Activated CD4-positive, alpha-beta T cell treated with anti-CD3 and anti-CD28 coated beads, Interleukin-2, amount 50 U/mL, for 16 hours (primary cell): ENCODE data around the gene GALNT9.
"Not testable (repeated sequence)": the region's sequence is repeated elsewhere in the genome, so short reads cannot be mapped to it uniquely, and the experiment has no call there.

Experiments used
- DNase-seq: peaks from one replicate; pipeline ENCODE4 v3.0.0-alpha.2; 2020

Gene GALNT9

DNA sequence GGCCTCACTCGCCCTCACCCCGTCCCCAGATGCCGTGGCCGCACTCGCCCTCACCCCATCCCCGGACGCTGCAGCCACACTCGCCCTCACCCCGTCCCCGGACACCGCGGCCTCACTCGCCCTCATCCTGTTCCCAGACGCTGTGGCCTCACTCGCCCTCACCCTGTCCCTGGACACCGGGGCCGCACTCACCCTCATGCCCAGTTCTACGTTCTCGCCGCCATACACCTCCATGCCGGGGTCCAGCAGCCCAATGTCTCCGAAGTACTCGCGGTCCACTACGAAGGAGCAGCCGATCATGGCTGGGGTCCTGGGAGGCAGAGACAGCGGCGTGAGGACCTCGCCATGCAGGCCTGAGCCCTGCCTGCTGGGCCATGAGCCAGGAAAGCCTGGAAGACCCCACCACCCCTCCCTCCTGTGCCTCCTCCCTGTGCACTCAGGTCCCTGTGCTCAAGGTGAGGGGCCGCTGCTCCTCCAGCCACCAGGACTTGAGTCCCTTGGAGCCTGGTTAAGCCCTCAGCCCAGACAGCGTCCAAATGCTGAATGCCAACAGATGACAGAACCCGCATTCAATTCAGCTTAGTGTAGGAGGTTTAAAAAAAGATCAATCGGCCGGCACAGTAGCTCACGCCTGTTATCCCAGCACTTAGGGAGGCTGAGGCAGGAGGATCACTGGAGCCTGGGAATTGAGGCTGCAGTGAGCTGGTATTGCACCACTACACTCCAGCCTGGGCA, 81.5 kb downstream of the GALNT9 start:
- DNase-seq, result no peak

DNA sequence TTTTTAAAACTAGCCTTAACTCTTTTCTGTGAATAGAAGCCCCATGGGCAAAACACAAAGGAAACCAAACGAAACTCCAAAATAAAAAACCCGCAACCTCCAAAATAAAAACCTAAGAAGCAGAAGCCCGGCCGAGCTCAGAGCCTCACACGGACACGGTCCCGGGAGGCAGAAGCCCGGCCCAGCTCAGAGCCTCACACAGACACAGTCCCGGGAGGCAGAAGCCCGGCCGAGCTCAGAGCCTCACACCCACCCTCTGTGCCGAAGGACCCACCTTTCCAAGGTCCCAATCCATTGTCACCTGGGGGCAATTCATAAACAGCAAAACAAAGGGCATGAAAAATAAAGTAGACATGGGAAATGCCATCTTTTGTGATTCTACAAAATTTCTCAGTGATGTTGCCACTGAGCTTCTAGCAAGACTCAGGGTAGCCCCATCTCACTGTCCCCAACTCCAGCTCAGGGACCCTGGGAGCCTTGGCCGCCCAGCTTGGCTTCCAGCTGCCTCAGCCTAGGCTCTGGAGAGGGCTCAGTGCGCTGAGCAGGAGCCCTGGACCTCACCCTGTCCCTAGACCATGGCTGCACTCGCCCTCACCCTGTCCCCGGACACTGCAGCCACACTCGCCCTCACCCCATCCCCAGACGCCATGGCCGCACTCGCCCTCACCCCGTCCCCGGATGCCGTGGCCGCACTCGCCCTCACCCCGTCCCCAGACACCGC, 82.2 kb downstream of the GALNT9 start:
- no peak for DNase-seq

DNA sequence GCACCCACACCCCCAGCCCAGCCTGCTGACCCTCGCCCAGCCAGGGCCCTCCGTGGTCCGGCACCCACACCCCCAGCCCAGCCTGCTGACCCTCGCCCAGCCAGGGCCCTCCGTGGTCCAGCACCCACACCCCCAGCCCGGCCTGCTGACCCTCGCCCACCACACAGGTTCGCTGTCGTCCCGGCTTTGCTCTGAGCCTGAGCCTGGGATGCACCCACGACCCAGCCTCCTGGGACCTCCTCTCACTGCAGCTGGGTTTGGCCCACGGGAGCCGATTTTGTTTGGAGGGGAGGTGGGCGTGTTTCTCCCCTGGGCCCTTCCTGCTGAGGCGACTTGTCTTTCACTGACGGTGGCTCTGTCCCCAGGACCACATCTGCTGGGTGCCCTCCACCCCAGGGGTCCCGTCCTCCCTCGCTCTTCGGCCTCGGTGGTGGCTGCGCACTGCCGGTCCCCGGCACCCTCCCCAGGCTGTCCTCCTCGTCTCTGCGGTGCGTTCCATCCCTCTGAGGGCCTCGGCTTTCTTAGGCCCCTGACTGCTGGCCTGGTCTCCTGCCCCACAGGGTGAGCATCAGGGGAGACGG, 83.8 kb downstream of the GALNT9 start:
- DNase-seq, result no peak

DNA sequence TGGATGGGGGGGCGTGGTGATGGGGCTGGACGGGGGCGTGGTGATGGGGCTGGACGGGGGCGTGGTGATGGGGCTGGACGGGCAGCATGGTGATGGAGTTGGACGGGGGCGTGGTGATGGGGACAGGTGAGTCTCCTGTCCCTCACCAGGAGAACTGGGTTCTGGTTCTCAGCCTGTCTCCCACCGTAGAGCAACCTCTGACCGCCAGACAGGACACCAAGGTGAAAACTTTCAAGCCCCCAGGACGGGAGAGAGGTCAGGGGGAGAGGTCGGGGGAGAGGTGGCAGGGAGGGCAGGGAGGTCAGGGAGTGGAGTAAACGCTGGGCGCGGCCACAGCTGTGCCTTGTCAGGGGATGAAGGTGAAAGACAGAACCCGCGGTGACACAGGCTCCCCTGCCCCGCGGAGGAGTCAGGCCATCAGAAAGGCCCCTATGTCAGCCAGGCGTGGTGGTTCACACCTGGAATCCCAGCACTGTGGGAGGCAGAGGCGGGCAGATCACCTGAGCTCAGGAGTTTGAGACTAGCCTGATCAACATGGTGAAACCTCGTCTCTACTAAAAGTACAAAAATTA, 84.6 kb downstream of the GALNT9 start:
- no peak for DNase-seq

DNA sequence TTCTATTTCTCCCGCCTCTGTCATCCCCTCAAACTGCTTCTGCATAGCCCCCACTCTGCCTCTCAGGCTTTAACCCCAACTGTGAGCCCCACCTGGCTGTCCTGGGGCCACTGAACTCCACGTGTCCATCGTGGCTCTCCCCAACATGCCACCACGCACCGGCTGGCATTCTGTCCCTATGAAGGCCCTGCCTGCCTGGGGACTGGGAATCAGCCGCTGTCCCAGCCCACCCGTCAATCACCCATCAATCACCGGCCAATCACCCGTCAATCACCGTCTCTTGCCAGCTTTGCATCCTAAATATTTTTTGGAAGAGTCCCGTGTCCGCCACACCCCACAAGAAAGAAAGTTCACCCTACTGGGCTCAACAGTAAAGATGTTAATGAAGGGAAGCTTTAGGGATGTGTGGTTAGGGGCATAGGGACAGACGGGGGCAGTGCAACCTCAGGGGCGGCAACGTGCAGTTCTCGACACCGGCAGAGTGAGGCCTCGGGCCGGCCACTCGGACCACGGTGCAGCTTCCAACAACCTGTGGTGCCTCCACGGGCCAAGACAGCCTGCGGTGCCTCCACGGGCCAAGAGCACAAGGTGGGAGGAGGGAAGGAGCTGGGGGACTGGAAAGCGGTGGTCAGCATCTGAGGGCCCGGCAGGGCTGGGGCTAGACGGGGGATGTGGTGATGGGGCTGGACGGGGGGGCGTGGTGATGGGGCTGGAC, 85.6 kb downstream of the GALNT9 start:
- DNase-seq, result no peak

DNA sequence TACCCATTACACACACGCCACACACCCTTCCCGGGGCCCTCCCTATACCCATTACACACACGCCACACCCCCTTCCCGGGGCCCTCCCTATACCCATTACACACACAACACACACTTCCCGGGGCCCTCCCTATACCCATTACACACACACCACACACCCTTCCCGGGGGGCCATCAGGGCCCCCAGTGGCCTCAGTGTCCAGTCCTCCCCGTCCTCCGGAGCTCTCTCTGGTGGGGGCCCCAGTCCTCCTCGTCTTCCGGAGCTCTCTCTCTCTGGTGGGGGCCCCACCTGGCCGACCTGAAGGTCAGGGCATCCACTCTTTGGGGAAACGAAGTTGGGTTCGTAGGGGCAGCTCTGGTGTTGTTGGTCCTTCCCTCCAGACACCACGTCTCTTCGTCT, 86.2 kb downstream of the GALNT9 start:
- DNase-seq, result not testable (repeated sequence)

DNA sequence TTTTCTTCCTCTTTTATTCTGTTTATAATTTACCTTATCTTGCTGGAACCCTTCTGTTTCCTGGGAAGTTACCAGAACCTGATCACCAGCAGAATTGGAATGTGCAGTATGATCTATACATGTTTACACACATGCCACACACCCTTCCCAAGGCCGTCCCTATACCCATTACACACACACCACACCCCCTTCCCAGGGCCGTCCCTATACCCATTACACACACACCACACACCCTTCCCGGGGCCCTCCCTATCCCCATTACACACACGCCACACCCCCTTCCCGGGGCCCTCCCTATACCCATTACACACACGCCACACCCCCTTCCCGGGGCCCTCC, 88.8 kb downstream of the GALNT9 start:
- not testable (repeated sequence) for DNase-seq

DNA sequence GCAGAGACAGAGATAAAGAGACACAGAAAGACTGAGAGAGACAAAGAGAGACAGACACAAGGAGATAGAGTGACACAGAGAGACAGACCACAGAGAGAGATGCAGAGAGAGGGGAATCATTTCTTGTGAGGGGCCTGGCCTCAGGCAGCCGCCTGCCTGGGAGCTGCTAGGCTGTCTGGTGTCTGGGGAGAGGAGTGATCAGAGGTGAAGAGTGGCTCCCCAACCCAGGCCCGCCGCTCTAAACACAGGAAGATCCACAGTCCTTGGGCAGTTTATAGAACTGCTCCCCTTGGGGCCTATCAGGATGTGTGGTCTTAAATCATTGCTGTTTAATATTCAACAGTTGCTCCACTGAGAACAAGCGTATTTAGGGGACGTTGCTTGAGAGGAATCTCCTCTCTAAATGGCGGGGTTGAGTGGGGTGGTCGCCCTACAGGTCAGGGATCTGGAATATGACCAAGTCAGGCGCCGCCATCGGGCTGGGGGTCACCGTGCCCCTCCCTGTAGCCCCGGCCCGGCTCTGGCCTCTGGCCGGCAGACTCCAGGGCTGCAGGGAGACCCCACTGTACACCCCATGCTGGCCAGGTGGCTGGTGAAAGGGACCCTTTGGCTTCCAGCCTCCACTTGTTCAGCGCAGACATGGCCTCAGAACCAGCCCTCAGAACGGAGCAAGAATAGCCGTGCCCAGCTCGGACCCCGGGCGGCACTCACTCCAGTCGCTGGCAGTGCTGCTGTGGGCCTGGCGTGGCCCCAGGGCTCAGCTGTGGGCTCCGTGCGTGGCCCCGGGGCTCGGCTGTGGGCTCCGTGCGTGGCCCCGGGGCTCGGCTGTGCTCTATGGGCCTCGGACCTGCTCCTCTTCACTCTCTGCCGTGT, 89.4 kb downstream of the GALNT9 start:
- DNase-seq, result no peak

DNA sequence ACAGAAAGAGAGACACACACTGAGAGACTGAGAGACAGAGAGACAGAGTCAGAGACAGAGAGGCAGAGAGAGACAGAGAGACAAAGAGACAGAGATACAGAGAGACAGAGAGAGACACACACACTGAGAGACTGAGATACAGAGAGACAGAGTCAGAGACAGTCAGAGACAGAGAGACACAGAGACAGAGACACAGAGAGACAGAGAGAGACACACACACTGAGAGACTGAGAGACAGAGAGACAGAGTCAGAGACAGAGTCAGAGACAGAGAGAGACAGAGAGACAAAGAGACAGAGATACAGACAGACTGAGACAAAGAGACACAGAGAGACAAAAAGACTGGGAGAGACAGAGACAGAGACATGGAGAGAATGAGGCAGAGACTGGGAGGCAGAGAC, 90.0 kb downstream of the GALNT9 start:
- no peak for DNase-seq

DNA sequence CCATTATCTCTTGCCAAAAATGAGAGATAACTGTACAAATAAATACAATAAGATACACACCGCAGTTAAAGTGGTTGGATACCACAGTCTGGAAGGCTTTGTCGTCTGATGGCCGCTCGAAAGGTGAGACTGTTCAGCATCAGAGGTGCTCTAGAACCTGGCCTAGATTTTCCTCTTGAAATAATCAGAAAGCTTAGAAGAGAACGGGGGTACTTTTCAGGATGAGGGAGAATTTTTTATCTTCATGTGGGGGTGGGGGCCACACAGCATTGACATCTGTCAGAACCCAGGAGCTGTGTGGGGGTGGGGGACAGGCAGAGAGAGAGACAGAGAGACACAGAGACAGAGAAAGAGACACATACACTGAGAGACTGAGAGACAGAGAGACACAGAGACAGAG, 90.5 kb downstream of the GALNT9 start:
- no peak for DNase-seq

DNA sequence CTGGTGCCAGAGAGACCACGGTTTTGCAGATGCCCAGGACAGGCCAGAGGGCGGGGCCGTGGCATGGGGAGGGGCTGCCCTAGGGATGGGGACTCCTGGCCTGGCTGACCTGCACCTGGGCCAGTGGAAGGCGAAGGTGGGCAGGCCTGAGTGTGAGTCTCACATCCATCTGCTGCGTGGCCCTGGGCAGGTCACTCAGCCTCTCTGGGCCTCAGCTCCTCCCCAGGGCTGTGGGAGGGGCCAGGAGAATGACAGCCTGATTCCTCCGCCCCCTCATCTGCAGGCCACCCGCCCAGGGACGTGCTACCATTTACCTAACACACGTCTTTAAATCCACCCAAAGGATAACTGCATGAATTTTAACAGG, 90.9 kb downstream of the GALNT9 start:
- DNase-seq, result no peak

DNA sequence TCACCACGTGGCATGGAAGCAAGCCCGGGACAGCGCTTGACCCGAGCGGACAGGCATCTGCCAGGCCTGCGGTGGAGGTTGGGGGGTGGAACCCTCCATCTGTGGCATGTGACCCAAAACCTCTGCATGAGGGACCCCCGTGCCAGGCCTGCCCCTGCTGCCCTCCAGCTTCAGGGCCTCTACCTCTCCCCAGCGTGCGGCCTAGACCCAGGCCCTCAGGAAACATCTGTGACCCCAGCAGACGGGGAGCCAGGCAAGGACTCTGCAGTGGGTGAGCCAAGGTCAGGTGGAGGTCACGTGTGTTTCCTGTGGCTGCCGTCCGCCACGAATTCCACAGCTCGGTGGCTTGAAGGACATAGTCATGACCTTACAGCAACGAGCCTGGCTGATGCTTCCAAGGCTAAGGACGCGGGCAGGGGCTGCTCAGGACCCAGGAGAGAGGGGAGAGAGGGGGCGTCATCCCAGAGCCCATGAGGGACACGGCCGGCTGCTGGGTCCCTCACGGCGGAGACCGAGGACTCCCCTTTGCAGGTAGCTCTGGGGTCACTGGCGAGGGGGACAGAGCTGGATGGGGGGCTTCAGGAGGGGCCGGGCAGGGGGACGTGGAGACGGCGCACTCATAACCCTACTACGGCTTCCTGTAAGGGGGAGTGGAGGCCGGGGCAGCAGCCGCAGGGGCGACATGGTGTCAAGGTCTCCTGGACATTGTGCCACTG, 91.5 kb downstream of the GALNT9 start:
- DNase-seq, result no peak

DNA sequence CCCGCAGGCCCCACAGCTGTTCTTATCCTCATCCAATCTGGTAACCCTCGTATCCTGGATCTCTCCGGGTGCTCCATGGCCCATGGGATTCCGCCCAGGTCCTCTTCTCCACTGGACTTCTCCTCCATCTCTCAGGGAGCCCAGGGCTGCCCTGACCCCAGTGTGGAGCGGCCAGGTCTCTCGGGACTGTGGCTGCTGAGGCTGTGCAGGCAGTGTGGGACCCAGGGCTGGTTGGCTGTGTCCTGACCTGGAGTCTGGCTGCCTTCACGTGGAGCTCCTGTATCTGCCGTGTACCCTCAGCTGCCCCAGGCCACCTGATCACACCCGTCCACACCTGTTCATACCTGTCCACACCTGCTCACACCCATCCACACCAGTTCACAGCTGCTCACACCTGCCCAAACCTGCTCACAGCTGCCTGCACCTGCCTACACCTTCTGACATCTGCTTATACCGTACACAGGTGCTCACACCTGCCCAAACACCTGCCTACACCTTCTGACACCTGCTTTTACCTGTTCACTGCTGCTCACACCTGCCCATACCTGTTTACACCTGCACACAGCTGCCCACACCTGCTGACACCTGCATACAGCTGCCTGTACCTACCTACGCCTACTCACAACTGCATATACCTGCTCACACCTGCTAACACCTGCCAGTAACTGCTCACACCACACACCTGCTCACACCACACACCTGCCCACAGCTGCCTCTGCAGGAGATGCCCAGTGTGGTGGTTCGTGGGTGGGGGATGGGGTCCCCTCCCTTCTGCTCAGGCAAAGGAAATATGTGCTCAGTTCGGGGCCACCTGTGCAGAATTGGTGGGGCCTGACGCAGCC, 92.2 kb downstream of the GALNT9 start:
- DNase-seq, result no peak

DNA sequence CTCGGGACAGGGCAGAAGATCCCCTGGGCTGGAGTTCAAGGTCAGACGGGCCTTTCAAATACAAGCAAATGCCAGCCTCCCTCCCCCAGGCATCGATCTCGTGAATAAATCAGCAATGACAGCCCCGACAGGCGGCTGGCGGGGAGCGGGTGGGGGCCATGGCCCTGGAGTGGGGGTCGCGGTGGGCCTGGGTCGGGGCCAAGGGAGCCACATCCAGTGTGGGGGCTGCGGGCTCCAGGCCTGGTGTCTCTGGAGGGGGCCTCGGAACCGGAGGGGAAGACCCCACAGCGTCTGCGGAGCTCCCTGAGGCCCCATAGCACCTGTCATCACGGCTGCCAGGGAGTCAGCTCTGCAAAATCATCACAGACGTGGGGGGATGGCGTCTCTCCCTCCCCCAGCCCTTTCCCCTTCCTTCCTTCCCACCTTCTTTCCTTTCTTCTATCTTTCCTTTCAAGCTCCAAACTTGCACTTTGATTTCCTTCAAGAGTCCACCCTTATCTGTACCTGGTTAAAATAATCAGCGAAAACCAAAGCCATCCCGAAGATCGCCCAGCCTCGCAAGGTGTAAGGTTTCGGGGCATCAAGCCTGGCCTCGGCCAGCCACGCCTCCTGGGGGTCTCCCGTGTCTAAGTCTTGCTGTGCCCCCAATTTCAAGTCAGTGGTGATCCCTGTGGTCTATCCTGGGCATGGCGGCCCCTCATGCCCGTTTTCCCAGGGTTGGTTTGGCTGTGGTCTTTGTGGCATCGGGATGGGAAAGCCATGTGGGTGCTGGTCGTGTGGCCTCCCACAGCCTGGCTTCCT, 93.1 kb downstream of the GALNT9 start:
- DNase-seq, result no peak

DNA sequence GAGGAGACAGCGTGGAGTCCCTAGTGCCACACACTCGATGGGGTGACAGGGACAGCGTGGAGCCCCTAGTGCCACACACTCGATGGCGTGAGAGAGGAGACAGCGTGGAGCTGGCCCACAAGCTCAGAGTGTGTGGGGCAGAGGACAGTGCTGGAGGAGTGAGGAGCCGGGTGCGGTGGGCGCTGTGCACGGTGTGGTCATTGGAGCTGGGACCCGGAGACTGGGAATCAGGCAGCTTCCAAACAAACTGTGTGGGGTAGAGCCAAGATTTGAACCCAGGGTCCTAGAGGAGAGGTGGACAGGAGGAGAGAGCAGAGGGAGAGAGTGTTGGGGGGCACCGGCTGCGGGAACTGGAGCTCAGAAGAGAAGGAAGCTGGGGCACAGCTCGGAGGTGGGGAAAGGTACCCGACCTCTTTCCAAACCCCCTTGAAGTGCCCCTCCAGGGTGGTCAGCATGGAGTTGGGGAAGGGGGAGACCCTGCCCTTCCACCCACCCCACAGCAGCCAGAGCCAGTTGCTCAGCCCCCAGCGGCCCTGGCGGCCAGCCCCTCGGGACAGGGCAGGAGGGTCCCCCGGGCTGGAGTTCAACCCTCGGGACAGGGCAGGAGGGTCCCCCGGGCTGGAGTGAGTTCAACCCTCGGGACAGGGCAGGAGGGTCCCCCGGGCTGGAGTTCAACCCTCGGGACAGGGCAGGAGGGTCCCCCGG, 94.1 kb downstream of the GALNT9 start:
- DNase-seq, result no peak

DNA sequence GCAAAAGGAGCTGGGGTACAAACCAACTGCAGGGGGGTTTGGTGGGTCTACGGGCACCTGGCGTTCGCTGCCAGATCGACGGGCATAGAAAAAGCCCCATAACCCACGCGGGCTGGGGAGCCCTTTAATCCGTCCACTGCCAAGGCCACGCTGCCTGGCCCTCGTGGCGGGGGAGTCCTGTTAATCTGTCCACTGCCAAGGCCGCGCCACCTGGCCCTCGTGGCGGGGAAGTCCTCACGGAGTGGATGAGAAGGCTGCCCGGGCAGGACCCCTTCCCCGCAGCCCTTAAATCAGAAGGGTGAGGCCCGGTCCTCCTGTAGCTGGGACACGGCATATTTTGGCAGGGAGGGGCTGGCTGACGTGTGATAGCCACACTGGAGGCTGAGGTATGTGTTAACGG, 99.0 kb downstream of the GALNT9 start:
- no peak for DNase-seq

DNA sequence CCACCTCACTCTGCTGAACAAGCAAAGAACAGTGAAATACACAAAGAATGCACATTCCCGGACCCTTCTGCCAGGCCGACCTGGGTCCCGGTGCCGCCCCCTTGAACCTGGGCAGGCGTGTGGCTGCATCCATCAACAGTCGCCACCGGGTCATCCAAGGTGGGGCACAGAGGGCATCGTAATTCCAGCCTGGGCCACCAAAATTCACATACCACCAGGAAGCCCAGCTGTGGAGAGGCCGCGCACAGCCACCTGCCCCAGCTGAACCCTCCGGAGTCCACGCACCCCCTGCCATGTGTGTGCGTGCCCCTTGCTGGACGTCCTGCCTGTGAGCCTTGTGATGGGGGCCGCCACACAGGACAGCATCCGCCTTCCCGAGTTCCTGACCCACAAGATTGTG, 99.5 kb downstream of the GALNT9 start:
- DNase-seq, result no peak

DNA sequence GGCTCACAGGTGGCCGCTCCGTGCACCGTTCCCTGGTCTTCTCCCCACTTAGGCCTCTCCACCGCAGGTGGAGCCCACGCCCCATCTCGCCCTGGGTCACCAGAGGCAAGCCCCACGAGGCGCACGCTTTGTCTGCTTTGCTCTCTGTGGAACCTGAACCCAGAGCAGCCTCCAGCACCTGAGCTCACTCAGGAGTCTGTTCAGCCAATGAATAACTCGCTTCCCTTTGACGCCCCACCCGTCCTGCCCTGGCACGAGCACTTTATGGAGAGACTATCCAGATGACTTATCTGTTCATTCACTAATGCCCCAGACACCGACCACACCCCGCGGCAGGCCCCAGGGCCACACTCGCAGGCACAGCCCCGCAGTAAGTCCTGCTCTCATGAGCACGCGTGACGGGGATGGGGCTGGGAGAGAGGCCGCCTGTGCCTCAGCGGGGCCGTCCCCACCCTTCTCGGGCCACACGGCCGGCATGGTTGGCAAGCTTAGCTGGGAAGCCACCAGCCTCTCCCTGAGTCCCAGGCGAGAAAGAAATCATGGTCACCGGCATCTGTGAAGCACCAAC, 100.1 kb downstream of the GALNT9 start:
- no peak for DNase-seq
